Activated CD4-positive, CD25-positive, alpha-beta regulatory T cell (primary cell): ENCODE results near the gene GRK5.

ENCODE experiments used
- DNase-seq, 4 experiments: peaks; one replicate each; lab custom pipeline; 2025; lab: John Stamatoyannopoulos, UW

Gene GRK5

GRCh38 chr10:119384127-119384526 is 176.8 kb downstream of the GRK5 start:
- no peak for DNase-seq

- no peak for DNase-seq
These were observed 179.3 kb downstream of the GRK5 start for GRCh38 chr10:119386666-119387065.

- no peak for DNase-seq
These were observed 181.5 kb downstream of the GRK5 start for GRCh38 chr10:119388849-119389345.

- DNase-seq: no peak
These were observed 184.3 kb downstream of the GRK5 start for GRCh38 chr10:119391440-119392251.

- no peak for DNase-seq
These were observed 185.6 kb downstream of the GRK5 start for GRCh38 chr10:119393019-119393418.

- no peak for DNase-seq
These were observed 186.1 kb downstream of the GRK5 start for GRCh38 chr10:119393421-119393820.

GRCh38 chr10:119393845-119394244 is 186.5 kb downstream of the GRK5 start:
- DNase-seq: no peak

- DNase-seq: no peak
These were observed 187.4 kb downstream of the GRK5 start for GRCh38 chr10:119394657-119395279.

GRCh38 chr10:119395280-119396007 is 188.1 kb downstream of the GRK5 start:
- DNase-seq: no peak

- DNase-seq: no peak
These were observed 188.8 kb downstream of the GRK5 start for GRCh38 chr10:119396008-119396708.

- DNase-seq: no peak
These were observed 189.3 kb downstream of the GRK5 start for GRCh38 chr10:119396709-119397071.

- DNase-seq: no peak
These were observed 190.0 kb downstream of the GRK5 start for GRCh38 chr10:119397416-119397815.

GRCh38 chr10:119398996-119399395 is 191.6 kb downstream of the GRK5 start:
- no peak for DNase-seq

GRCh38 chr10:119399466-119399865 is 192.1 kb downstream of the GRK5 start:
- DNase-seq: no peak

- DNase-seq: no peak
These were observed 194.5 kb downstream of the GRK5 start for GRCh38 chr10:119401671-119402395.

GRCh38 chr10:119403921-119404320 is 196.6 kb downstream of the GRK5 start:
- DNase-seq: no peak

GRCh38 chr10:119404719-119405519 is 197.5 kb downstream of the GRK5 start:
- DNase-seq: no peak

GRCh38 chr10:119405520-119405807 is 198.1 kb downstream of the GRK5 start:
- no peak for DNase-seq

GRCh38 chr10:119406137-119406536 is 198.8 kb downstream of the GRK5 start:
- no peak for DNase-seq

GRCh38 chr10:119406601-119407253 is 199.4 kb downstream of the GRK5 start:
- DNase-seq: no peak
